DMS114 treated with DMSO at 0.1 percent for 48 hours (cell line): ENCODE data around the gene P3H3.

Source experiments
- DNase-seq: peaks from one replicate; lab custom pipeline; 2025; ENCODE audit not compliant: unreplicated experiment; lab: John Stamatoyannopoulos, UW

The P3H3 gene

GRCh38 chr12:6799147-6799546 lies 29.1 kb upstream of the P3H3 start:
- no peak for DNase-seq

- DNase-seq: no peak
These were observed 21.0 kb upstream of the P3H3 start for GRCh38 chr12:6807170-6807569.

GRCh38 chr12:6809056-6809455 lies 19.2 kb upstream of the P3H3 start:
- no peak for DNase-seq

GRCh38 chr12:6810758-6811157 lies 17.4 kb upstream of the P3H3 start:
- no peak for DNase-seq

GRCh38 chr12:6813363-6813762 lies 14.8 kb upstream of the P3H3 start:
- DNase-seq: no peak

- DNase-seq: no peak
These were observed 11.6 kb upstream of the P3H3 start for GRCh38 chr12:6816598-6816997.

- no peak for DNase-seq
These were observed 11.1 kb upstream of the P3H3 start for GRCh38 chr12:6817098-6817497.

- no peak for DNase-seq
These were observed 10.5 kb upstream of the P3H3 start for GRCh38 chr12:6817662-6818157.

GRCh38 chr12:6818222-6818621 lies 10.0 kb upstream of the P3H3 start:
- no peak for DNase-seq

GRCh38 chr12:6818645-6819044 lies 9.6 kb upstream of the P3H3 start:
- no peak for DNase-seq

- DNase-seq: no peak
These were observed 8.8 kb upstream of the P3H3 start for GRCh38 chr12:6819106-6820030.

GRCh38 chr12:6820166-6820565 lies 8.0 kb upstream of the P3H3 start:
- DNase-seq: no peak

GRCh38 chr12:6821591-6822425 lies 6.4 kb upstream of the P3H3 start, which contains the start of gene GPR162:
GPR162 (plus strand) TSS chr12:6821821; CDS start chr12:6823899, 2,078 bp downstream.
- DNase-seq: no peak

GRCh38 chr12:6822426-6823135 lies 5.6 kb upstream of the P3H3 start:
- DNase-seq: no peak

GRCh38 chr12:6823182-6824084 lies 4.8 kb upstream of the P3H3 start:
- DNase-seq: no peak

GRCh38 chr12:6824085-6824775 lies 4.0 kb upstream of the P3H3 start:
- DNase-seq: no peak

- DNase-seq: no peak
These were observed 3.3 kb upstream of the P3H3 start for GRCh38 chr12:6824901-6825381.

- peak; percentile 85 for DNase-seq
These were observed 2.6 kb upstream of the P3H3 start for GRCh38 chr12:6825398-6826124.
